ENCODE data around the gene SUPT4H1. TPM values are rescaled to one million over a fixed set of nuclear protein-coding genes. Genes with fewer than 3 reads are reported as not detected.
A peak's percentile ranks its signal among the peaks of the same experiment; 100 is the strongest.

Gene SUPT4H1
- total and polyA plus RNA-seq, 9 of the 15 experiments (the other 6 are each of a cell fraction or from before 2014, with no cell fraction given), result 62.1 to 320 (median 117) TPM

DNA sequence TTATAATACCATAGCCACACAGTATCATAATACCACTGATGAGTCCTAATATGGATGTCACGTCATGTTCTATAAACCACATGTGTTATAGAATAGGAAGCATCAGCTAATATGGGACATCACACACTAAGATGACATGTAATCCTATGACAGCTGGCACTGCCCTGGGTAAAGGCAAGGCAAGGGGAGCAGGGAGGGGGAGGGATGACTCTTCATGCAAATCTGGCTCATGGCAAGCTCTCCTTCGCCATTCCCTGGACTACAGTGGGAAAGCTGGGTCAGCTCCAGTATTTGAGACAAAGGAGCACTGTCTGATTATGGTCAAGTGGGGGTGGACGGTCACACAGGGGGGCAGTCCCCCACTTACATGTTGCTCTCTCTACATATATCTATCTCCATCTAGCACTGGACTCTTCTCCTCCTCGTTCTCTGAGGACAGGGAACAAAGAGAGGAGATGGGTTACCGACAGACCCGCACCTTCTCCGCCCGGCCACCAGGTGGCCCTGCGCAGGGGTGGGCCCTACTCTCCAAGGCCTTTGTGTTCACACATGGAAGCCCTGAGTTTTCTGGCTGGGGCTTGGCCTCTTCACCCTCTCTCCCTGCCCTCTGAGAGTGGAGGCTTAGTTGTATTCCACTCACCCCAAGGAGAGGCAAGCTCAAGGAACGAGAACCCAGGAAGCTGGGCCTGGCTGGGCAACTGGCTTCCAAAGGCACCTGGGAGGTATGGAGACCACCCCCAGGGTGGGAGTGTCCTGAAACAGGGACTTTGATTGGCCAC lies 47.8 kb downstream of the SUPT4H1 start (continued):
- TF ChIP-seq ZNF280B (CRISPR knock-in tag; IDR thresholded peaks at IDR 0.05) (no peak), FOXP1 (CRISPR knock-in tag; IDR thresholded peaks at IDR 0.05) (no peak), RBM15 (IDR thresholded peaks at IDR 0.05; ENCODE audit: insufficient read depth, low read length) (no peak), CTCFL (IDR thresholded peaks at IDR 0.05; ENCODE audit: borderline replicate concordance, insufficient read depth, low read depth, low read length, poor library complexity, severe bottlenecking) (peak; percentile 28), GTF3C2 (IDR thresholded peaks at IDR 0.05; ENCODE audit: borderline replicate concordance, extremely low read depth, insufficient read length) (no peak), GATAD2A (IDR thresholded peaks at IDR 0.05) (no peak), RBFOX2 (IDR thresholded peaks at IDR 0.05; ENCODE audit: low read depth, low read length) (no peak), HMBOX1 (IDR thresholded peaks at IDR 0.05) (no peak)
- TF ChIP-seq, protein P1, sequence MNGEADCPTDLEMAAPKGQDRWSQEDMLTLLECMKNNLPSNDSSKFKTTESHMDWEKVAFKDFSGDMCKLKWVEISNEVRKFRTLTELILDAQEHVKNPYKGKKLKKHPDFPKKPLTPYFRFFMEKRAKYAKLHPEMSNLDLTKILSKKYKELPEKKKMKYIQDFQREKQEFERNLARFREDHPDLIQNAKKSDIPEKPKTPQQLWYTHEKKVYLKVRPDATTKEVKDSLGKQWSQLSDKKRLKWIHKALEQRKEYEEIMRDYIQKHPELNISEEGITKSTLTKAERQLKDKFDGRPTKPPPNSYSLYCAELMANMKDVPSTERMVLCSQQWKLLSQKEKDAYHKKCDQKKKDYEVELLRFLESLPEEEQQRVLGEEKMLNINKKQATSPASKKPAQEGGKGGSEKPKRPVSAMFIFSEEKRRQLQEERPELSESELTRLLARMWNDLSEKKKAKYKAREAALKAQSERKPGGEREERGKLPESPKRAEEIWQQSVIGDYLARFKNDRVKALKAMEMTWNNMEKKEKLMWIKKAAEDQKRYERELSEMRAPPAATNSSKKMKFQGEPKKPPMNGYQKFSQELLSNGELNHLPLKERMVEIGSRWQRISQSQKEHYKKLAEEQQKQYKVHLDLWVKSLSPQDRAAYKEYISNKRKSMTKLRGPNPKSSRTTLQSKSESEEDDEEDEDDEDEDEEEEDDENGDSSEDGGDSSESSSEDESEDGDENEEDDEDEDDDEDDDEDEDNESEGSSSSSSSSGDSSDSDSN (IDR thresholded peaks at IDR 0.05; ENCODE audit: borderline replicate concordance in 1 of 2, low read depth in 2 of 2, low read length in 2 of 2), result 0 out of 4 replicates have a peak, but pooled peaks of 1 of the 2 experiments have one; percentile 47
- TF ChIP-seq, protein P2, sequence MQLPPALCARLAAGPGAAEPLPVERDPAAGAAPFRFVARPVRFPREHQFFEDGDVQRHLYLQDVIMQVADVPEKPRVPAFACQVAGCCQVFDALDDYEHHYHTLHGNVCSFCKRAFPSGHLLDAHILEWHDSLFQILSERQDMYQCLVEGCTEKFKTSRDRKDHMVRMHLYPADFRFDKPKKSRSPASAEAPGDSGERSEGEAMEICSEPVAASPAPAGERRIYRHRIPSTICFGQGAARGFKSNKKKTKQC (CRISPR knock-in tag; IDR thresholded peaks at IDR 0.05), result 0 out of 2 replicates have a peak, but pooled peaks have one; percentile 51
- TF ChIP-seq, protein P3, sequence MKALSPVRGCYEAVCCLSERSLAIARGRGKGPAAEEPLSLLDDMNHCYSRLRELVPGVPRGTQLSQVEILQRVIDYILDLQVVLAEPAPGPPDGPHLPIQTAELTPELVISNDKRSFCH (CRISPR knock-in tag; IDR thresholded peaks at IDR 0.05), result no peak
- TF ChIP-seq, protein P3 (tag; IDR thresholded peaks at IDR 0.05), result no peak
